ENCODE data around the gene ERICH6.

DNA sequence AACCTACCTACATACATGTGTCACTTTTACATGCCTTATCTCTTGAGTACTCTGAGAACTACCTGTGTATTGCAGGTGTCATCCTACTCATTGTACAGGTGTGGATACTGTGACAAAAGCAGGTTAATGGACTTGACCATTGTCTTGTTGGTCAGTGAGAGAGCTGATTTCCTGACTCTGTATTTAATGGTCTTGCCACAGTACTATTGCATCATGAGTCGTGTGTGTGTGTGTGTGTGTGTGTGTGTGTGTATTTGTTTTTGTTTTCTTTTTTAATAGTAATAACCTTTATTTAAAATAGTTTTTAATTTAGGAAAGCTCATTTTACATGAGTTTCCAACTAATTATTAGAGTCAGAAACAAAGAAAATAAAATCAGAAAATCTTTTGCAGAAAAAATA, 92.9 kb downstream of the ERICH6 start:
- TF ChIP-seq CTCF (IDR thresholded peaks at IDR 0.05) (no peak), POLR2A (IDR thresholded peaks at IDR 0.05) (no peak)
